HL-60 (cell line): ENCODE measurements around the gene TCL1B.

Source experiments
- DNase-seq, 2 experiments: peaks; one replicate each; pipeline ENCODE4 v3.0.0-alpha.2; 2010 to 2020; ENCODE audit warnings: low read depth in 1 of 2, low spot score in 1 of 2
- H3K27ac ChIP-seq: fragments of 250-450 bp; sonication (Bioruptor Pico); replicated peaks from 2 replicates; pipeline ENCODE4 v1.5.1; 2020; ENCODE audit warnings: mild to moderate bottlenecking, moderate library complexity
- H3K27me3 ChIP-seq: fragments of 250-450 bp; sonication (Bioruptor Pico); 2 replicates; pipeline ENCODE4 v1.5.1; 2021; ENCODE audit warnings: mild to moderate bottlenecking, moderate library complexity; ENCODE audit not compliant: insufficient read depth, poor library complexity, severe bottlenecking
- H3K4me3 ChIP-seq: replicated peaks from 2 replicates; pipeline ENCODE4 v1.5.1; 2011; ENCODE audit warnings: mild to moderate bottlenecking, control low read depth, low read length; ENCODE audit not compliant: insufficient read depth
- GABPA ChIP-seq: IDR thresholded peaks from 2 replicates; pipeline ENCODE4 v1.6.1; 2012; ENCODE audit warnings: low read depth
- POLR2AphosphoS5 ChIP-seq: IDR thresholded peaks from 2 replicates; pipeline ENCODE4 v1.6.1; 2012; ENCODE audit warnings: low read depth
- SPI1 ChIP-seq: IDR thresholded peaks from 2 replicates; pipeline ENCODE4 v1.6.1; 2012; ENCODE audit warnings: low read depth, mild to moderate bottlenecking, borderline replicate concordance
- TF ChIP-seq, protein P1 (sequence below): IDR thresholded peaks from 2 replicates; pipeline ENCODE4 v1.6.1; 2012; ENCODE audit warnings: low read depth; ENCODE audit not compliant: insufficient replicate concordance
- TF ChIP-seq, protein P2 (sequence below): IDR thresholded peaks from one replicate; pipeline ENCODE4 v1.5.1; 2011; ENCODE audit warnings: low read length, control low read depth, inconsistent platforms; ENCODE audit not compliant: insufficient read depth

Gene TCL1B

DNA sequence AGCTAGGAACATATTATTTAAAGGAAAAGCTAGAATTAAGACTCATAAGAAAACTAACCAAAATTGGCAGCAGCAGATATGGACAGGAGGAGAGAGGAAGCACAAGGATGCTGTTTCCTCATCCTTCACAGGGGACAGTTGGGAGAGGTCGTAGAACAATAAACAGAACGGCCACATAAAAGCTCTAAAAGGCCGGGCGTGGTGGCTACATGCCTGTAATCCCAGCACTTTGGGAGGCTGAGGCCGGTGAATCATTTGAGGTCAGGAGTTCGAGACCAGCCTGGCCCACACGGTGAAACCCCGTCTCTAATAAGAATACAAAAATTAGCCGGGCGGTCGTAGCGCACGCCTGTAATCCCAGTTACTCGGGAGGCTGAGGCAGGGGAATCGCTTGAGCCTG lies 10.5 kb downstream of the TCL1B start:
- H3K4me3 ChIP-seq, result no peak overlapping the region
- H3K27me3 ChIP-seq, result peaks cover 2% of the 10 kb centered on the region
- H3K27ac ChIP-seq, result no peak overlapping the region
- DNase-seq, result no peak
- TF ChIP-seq SPI1 (no peak), POLR2AphosphoS5 (no peak)
- TF ChIP-seq, protein P1, sequence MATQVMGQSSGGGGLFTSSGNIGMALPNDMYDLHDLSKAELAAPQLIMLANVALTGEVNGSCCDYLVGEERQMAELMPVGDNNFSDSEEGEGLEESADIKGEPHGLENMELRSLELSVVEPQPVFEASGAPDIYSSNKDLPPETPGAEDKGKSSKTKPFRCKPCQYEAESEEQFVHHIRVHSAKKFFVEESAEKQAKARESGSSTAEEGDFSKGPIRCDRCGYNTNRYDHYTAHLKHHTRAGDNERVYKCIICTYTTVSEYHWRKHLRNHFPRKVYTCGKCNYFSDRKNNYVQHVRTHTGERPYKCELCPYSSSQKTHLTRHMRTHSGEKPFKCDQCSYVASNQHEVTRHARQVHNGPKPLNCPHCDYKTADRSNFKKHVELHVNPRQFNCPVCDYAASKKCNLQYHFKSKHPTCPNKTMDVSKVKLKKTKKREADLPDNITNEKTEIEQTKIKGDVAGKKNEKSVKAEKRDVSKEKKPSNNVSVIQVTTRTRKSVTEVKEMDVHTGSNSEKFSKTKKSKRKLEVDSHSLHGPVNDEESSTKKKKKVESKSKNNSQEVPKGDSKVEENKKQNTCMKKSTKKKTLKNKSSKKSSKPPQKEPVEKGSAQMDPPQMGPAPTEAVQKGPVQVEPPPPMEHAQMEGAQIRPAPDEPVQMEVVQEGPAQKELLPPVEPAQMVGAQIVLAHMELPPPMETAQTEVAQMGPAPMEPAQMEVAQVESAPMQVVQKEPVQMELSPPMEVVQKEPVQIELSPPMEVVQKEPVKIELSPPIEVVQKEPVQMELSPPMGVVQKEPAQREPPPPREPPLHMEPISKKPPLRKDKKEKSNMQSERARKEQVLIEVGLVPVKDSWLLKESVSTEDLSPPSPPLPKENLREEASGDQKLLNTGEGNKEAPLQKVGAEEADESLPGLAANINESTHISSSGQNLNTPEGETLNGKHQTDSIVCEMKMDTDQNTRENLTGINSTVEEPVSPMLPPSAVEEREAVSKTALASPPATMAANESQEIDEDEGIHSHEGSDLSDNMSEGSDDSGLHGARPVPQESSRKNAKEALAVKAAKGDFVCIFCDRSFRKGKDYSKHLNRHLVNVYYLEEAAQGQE, result no peak
- TF ChIP-seq, protein P2, sequence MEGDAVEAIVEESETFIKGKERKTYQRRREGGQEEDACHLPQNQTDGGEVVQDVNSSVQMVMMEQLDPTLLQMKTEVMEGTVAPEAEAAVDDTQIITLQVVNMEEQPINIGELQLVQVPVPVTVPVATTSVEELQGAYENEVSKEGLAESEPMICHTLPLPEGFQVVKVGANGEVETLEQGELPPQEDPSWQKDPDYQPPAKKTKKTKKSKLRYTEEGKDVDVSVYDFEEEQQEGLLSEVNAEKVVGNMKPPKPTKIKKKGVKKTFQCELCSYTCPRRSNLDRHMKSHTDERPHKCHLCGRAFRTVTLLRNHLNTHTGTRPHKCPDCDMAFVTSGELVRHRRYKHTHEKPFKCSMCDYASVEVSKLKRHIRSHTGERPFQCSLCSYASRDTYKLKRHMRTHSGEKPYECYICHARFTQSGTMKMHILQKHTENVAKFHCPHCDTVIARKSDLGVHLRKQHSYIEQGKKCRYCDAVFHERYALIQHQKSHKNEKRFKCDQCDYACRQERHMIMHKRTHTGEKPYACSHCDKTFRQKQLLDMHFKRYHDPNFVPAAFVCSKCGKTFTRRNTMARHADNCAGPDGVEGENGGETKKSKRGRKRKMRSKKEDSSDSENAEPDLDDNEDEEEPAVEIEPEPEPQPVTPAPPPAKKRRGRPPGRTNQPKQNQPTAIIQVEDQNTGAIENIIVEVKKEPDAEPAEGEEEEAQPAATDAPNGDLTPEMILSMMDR, result no peak

DNA sequence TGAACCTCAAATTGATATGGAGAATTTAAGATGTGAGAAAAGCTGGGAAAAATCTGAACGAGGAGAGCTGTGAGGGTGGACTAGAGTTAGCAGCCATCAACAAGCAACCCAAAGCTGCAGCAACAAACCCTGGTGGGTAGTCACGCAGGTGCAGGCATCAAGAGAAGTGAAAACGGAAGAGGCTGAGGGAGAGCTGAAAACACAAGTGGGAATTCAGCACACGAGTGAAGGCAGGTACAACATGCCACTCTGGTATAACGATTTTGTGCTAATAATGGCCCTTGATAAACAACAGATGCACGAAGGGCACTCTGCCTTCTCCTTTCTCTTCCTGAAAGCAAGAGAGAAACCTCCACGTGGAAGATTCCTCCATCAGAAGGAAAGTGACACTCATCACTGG lies 11.5 kb downstream of the TCL1B start:
- Histone ChIP-seq H3K27me3 (no peaks in the 10 kb centered on the region), H3K4me3 (no peak overlapping the region), H3K27ac (no peak overlapping the region)
- DNase-seq, result no peak
- TF ChIP-seq SPI1 (no peak), POLR2AphosphoS5 (no peak), GABPA (no peak)
- TF ChIP-seq, protein P1, result no peak
- TF ChIP-seq, protein P2, result no peak

DNA sequence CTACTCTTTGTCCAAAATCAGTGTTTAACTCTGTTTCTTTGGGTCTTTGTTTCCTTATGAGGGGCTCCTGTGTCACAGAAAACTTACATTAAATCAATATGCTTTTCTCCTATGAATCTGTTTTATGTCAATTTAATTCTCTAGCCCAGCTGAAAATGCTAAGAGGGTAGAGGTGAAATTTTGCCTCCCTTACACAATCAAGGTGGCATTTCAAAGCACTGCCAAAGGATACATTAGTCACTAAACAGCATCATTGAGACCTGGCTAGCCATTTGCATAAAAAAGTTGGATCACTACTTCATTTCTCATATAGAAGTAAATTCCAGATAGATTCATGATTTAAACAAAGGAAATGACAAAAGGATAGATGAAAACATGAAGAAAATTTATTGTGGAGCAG lies 12.1 kb downstream of the TCL1B start:
- H3K4me3 ChIP-seq, result no peak overlapping the region
- DNase-seq, result no peak
- no peak overlapping the region for H3K27ac ChIP-seq
- H3K27me3 ChIP-seq, result no peaks in the 10 kb centered on the region
- no peak for TF ChIP-seq POLR2AphosphoS5
- no peak for TF ChIP-seq GABPA
- TF ChIP-seq, protein P1, result no peak
- TF ChIP-seq, protein P2, result no peak
- TF ChIP-seq SPI1, result no peak
